HepG2 (cell line): ENCODE data around the gene CIITA. TPM values are rescaled to one million over a fixed set of nuclear protein-coding genes. Genes with fewer than 3 reads are reported as not detected.

Source experiments
- ARNT2 ChIP-seq: sonication (generic); formaldehyde crosslinking; IDR thresholded peaks from 2 replicates; pipeline ENCODE4 v1.8.0; 2022; ENCODE audit warnings: mild to moderate bottlenecking, low read depth, missing genetic modification reagents, moderate library complexity
- GZF1 ChIP-seq: sonication (generic); formaldehyde crosslinking; IDR thresholded peaks from 2 replicates; pipeline ENCODE4 v1.5.1; 2020; ENCODE audit warnings: mild to moderate bottlenecking, missing genetic modification reagents
- KDM1A ChIP-seq: IDR thresholded peaks from 2 replicates; pipeline ENCODE4 v1.6.1; 2016; ENCODE audit warnings: missing compliant biosample characterization
- NFIC ChIP-seq: IDR thresholded peaks from 2 replicates; pipeline ENCODE4 v1.6.1; 2012; ENCODE audit warnings: mild to moderate bottlenecking, low read length, inconsistent platforms
- NFKB2 ChIP-seq: sonication (generic); formaldehyde crosslinking; IDR thresholded peaks from 2 replicates; pipeline ENCODE4 v1.4.0; 2020; ENCODE audit warnings: missing genetic modification reagents, borderline replicate concordance
- NR2F6 ChIP-seq, 2 experiments: IDR thresholded peaks; 2 replicates each; pipeline ENCODE4 v1.6.1; 2016; ENCODE audit warnings: antibody characterized with exemption in 1 of 2, mild to moderate bottlenecking in 1 of 2
- SALL1 ChIP-seq: sonication (generic); formaldehyde crosslinking; IDR thresholded peaks from 2 replicates; pipeline ENCODE4 v1.8.0; 2022; ENCODE audit warnings: mild to moderate bottlenecking, missing genetic modification reagents
- SMAD9 ChIP-seq: sonication (generic); formaldehyde crosslinking; IDR thresholded peaks from 2 replicates; pipeline ENCODE4 v1.5.1; 2020; ENCODE audit warnings: mild to moderate bottlenecking, missing genetic modification reagents
- SP5 ChIP-seq: IDR thresholded peaks from 2 replicates; pipeline ENCODE4 v1.6.1; 2016; ENCODE audit warnings: low read depth, borderline replicate concordance
- ZBTB42 ChIP-seq: sonication (generic); formaldehyde crosslinking; IDR thresholded peaks from 2 replicates; pipeline ENCODE4 v1.5.0; 2020; ENCODE audit warnings: mild to moderate bottlenecking, missing genetic modification reagents
- ZFX ChIP-seq: sonication (generic); formaldehyde crosslinking; IDR thresholded peaks from 2 replicates; pipeline ENCODE4 v1.4.0; 2020; ENCODE audit warnings: mild to moderate bottlenecking, low read depth, missing genetic modification reagents, moderate library complexity
- ZNF34 ChIP-seq: sonication (generic); formaldehyde crosslinking; IDR thresholded peaks from 2 replicates; pipeline ENCODE4 v1.4.0; 2020; ENCODE audit warnings: mild to moderate bottlenecking, missing genetic modification reagents, borderline replicate concordance
- ZNF644 ChIP-seq: IDR thresholded peaks from 2 replicates; pipeline ENCODE4 v1.6.1; 2016; ENCODE audit warnings: low read depth
- polyA plus RNA-seq, 8 experiments: library from polyadenylated mRNA; depleted of rRNA in 3 of 8; stranded (reverse) in 7 of 8; unstranded in 1 of 8; fragments of >200 nt; fragmentation: Illumina TruSeq in 4 of 8; extraction: Trizol in 4 of 8; gene quantifications; 2 replicates each; pipeline versions ENCODE4 v1.2.1 to v1.2.3, GENCODE V29; 2011 to 2016; ENCODE audit warnings: low read depth in 4 of 8, missing spikeins in 1 of 8, mixed read lengths in 1 of 8; ENCODE audit not compliant: insufficient read depth in 1 of 8
- total RNA-seq, 5 experiments: library from RNA; depleted of rRNA; stranded (reverse); fragments of >200 nt; fragmentation: Illumina TruSeq; extraction: Trizol; gene quantifications; 2 replicates each; pipeline ENCODE4 v1.2.3, GENCODE V29; 2016; ENCODE audit warnings: low read depth in 1 of 5
- TF ChIP-seq, protein P1 (sequence below): sonication (generic); formaldehyde crosslinking; conservative IDR thresholded peaks from 2 replicates; pipeline ENCODE4 v1.8.0; 2022; ENCODE audit warnings: low read depth, missing genetic modification reagents
- TF ChIP-seq, protein P2 (sequence below): sonication (generic); formaldehyde crosslinking; IDR thresholded peaks from 2 replicates; pipeline ENCODE4 v1.8.1; 2023; ENCODE audit warnings: missing genetic modification reagents, inconsistent platforms, borderline replicate concordance
- TF ChIP-seq, protein P3 (sequence below): sonication (generic); formaldehyde crosslinking; conservative IDR thresholded peaks from 2 replicates; pipeline ENCODE4 v1.8.1; 2023; ENCODE audit warnings: missing genetic modification reagents
- TF ChIP-seq, protein P4 (sequence below): sonication (generic); formaldehyde crosslinking; IDR thresholded peaks from 2 replicates; pipeline ENCODE4 v1.9.0; 2022; ENCODE audit warnings: low read depth, missing genetic modification reagents
- TF ChIP-seq, protein P5 (sequence below): sonication (generic); formaldehyde crosslinking; IDR thresholded peaks from 2 replicates; pipeline ENCODE4 v1.4.0; 2020; ENCODE audit warnings: missing genetic modification reagents

Gene CIITA
- total and polyA plus RNA-seq, 2 of the 13 experiments (the other 11 are each of a cell fraction or from before 2014, with no cell fraction given), result 0.08 to 0.09 TPM

DNA sequence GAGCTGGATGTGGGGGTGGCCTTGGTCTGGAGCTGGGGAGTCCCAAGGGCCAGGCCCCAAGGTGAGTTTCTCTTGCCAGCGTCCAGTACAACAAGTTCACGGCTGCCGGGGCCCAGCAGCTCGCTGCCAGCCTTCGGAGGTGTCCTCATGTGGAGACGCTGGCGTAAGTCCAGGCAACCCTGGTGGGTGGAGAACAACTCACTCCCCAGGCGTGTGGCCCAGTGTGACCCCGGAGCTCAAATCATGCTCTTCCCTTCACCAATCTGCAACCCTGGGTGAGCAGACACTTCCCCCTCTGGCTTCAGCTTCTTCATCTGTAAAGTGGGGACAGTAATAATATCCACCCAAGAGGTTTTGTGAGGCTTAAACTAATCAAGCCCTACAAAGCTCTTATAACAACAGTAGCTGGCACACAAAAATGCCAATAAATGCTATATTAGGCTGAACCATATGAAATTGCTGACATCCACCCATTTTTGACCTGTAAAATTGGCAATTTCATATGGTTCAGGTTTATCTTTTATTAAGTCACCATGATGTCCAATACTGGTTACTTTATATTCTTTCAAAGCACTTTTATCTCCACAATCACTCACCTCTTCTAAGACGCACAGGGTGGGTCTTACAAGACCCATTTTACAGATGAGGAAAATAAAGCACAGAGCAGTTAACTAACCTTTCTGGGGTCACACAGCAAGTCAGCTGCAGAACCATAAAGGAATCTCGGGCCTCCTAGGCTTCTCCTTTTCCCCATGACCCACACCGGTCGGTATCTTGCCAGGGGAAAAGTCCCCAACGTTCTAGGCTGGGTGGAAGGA lies 45.5 kb downstream of the CIITA start (continued):
- TF ChIP-seq, protein P1, sequence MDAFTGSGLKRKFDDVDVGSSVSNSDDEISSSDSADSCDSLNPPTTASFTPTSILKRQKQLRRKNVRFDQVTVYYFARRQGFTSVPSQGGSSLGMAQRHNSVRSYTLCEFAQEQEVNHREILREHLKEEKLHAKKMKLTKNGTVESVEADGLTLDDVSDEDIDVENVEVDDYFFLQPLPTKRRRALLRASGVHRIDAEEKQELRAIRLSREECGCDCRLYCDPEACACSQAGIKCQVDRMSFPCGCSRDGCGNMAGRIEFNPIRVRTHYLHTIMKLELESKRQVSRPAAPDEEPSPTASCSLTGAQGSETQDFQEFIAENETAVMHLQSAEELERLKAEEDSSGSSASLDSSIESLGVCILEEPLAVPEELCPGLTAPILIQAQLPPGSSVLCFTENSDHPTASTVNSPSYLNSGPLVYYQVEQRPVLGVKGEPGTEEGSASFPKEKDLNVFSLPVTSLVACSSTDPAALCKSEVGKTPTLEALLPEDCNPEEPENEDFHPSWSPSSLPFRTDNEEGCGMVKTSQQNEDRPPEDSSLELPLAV (CRISPR knock-in tag), result no peak
- TF ChIP-seq SMAD9 (CRISPR knock-in tag) (no peak), ARNT2 (no peak), SALL1 (CRISPR knock-in tag) (peak; percentile 43; the same call in 1 of the 2 replicates), NR2F6 (IDR thresholded peaks at IDR 0.05) (no peak), NR2F6 (CRISPR knock-in tag; IDR thresholded peaks at IDR 0.05) (peak; percentile 37; the same call in 1 of the 2 replicates), SP5 (CRISPR knock-in tag) (peak; percentile 79), NFIC (0 out of 2 replicates have a peak, but pooled peaks have one; percentile 9), GZF1 (CRISPR knock-in tag) (no peak), ZNF34 (CRISPR knock-in tag) (no peak), ZNF644 (CRISPR knock-in tag) (no peak), NFKB2 (CRISPR knock-in tag) (no peak; the same call in 1 of the 2 replicates), KDM1A (CRISPR knock-in tag) (peak; percentile 74; the same call in 1 of the 2 replicates), ZBTB42 (CRISPR knock-in tag) (no peak), ZFX (CRISPR knock-in tag) (peak; percentile 40; the same call in 1 of the 2 replicates)
- TF ChIP-seq, protein P2, sequence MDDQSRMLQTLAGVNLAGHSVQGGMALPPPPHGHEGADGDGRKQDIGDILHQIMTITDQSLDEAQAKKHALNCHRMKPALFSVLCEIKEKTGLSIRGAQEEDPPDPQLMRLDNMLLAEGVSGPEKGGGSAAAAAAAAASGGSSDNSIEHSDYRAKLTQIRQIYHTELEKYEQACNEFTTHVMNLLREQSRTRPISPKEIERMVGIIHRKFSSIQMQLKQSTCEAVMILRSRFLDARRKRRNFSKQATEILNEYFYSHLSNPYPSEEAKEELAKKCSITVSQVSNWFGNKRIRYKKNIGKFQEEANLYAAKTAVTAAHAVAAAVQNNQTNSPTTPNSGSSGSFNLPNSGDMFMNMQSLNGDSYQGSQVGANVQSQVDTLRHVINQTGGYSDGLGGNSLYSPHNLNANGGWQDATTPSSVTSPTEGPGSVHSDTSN, result no peak
- TF ChIP-seq, protein P3, sequence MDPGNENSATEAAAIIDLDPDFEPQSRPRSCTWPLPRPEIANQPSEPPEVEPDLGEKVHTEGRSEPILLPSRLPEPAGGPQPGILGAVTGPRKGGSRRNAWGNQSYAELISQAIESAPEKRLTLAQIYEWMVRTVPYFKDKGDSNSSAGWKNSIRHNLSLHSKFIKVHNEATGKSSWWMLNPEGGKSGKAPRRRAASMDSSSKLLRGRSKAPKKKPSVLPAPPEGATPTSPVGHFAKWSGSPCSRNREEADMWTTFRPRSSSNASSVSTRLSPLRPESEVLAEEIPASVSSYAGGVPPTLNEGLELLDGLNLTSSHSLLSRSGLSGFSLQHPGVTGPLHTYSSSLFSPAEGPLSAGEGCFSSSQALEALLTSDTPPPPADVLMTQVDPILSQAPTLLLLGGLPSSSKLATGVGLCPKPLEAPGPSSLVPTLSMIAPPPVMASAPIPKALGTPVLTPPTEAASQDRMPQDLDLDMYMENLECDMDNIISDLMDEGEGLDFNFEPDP (CRISPR knock-in tag), result no peak
- TF ChIP-seq, protein P4, sequence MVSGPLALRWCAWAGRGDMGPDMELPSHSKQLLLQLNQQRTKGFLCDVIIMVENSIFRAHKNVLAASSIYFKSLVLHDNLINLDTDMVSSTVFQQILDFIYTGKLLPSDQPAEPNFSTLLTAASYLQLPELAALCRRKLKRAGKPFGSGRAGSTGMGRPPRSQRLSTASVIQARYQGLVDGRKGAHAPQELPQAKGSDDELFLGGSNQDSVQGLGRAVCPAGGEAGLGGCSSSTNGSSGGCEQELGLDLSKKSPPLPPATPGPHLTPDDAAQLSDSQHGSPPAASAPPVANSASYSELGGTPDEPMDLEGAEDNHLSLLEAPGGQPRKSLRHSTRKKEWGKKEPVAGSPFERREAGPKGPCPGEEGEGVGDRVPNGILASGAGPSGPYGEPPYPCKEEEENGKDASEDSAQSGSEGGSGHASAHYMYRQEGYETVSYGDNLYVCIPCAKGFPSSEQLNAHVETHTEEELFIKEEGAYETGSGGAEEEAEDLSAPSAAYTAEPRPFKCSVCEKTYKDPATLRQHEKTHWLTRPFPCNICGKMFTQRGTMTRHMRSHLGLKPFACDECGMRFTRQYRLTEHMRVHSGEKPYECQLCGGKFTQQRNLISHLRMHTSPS (CRISPR knock-in tag), result no peak; the same call in 1 of the 2 replicates
- TF ChIP-seq, protein P5, sequence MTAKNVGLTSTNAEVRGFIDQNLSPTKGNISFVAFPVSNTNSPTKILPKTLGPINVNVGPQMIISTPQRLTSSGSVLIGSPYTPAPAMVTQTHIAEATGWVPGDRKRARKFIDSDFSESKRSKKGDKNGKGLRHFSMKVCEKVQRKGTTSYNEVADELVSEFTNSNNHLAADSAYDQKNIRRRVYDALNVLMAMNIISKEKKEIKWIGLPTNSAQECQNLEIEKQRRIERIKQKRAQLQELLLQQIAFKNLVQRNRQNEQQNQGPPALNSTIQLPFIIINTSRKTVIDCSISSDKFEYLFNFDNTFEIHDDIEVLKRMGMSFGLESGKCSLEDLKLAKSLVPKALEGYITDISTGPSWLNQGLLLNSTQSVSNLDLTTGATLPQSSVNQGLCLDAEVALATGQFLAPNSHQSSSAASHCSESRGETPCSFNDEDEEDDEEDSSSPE (CRISPR knock-in tag), result no peak
